ENCODE measurements around the gene HSFX4.
"Not testable (repeated sequence)": the region's sequence is repeated elsewhere in the genome, so short reads cannot be mapped to it uniquely, and the experiment has no call there.

The HSFX4 gene

DNA sequence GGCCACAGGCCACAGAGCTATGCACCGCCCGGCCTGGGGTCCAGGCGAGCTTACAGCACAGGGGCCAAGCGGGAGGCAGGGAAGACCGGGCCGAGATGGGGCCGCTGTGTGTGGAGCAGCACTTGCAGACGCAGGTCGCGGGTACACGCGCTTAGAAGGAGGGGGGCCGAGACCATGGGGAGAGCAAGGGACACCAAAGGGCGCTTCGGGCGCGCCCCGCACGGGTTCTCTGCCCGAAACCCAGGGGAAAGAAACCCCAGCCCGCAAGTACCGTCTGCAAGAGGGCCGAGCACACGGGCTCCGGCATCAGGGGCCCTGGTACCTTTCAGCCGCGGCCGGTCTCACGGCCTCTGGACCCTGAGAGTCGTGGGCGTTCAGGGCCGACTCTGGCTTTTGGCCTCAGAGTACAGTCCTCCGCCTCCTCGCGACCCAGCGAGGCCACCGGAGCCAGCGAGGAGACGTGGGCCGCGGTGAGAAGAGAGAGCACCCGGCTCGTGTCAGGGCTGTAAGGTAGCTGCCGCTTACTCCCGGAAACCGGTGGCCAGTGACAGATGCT, 8.6 kb downstream of the HSFX4 start:
- peak; percentile 1 for DNase-seq (ENCODE audit: low spot score)

DNA sequence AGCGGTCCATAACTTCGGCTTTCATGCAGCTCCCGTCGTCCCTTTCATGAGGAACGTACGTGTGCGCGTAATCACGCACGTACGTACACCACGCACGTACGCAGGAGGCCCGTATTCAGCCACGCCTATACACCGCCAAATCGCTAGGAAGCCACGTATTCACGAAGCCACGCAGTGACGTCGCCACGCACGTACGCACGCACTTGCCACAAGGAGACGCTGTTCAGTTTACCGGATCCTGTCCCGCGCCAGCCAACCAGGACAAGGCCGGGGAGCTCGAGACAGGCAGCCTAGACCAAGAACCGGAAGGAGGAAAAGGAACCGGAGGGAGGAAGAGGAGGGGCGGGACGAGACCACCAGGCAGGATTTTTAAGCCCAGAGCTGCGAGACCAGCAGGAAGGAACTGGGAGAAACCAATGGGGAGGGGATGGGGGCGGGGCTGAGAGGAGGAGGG, 9.1 kb downstream of the HSFX4 start, which contains the start of gene EOLA2:
Gene EOLA2 (minus strand): TSS at position 65 of the 454 bp plus-strand sequence. CDS start 4,617 bp downstream, outside the sequence.
- peak; percentile 96 for DNase-seq (ENCODE audit: low spot score)

DNA sequence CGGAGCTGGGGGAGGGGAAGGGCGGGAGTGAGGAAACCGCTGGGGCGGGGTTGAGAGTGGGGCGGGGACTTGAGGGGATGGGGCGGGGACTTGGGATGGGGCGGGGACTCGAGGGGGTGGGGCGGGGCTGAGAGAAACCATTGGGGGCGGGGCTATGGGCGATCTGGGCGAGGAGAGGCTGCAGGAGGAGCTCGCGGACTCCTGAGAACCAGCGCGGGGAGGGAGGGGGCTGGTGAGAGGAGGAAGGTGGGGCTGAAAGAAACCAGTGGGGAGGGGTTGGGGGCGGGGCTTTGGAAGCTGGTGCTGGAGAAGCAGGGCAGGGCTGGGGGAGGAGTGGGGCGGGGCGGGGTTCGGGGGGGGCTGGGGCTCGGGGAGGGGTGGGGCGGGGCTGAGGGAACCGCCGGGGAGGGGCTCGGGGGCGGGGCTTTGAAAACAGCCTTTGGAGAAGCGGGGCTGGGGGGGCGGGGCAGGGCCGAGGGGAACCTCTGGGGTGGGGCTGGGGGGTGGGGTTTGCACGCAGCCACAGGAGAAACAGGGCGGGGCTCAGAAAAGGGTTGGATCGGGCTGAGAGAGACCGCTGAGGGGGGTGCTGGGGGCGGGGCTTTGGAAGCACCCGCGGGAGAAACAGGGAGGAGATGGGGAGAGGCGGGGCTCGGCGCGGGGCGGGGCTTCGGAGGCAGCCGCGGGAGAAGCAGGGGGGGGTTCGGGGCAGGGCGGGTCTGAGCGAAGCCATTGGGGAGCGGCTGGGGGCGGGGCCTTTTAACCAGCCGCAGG, 9.7 kb downstream of the HSFX4 start:
- DNase-seq (ENCODE audit: low spot score) = peak; percentile 90

DNA sequence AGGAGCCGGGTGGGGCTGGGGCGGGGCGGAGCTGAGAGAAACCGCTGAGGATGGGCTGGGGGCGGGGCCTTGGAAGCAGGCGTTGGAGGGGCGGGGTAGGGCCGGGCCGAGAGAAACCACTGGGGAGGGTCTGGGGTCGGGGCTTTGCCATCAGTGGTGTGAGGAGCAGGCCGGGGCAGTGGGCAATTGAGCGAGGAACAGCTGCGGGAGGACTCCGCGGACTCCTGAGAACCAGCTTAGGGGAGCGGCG, 10.2 kb downstream of the HSFX4 start:
- DNase-seq (ENCODE audit: low spot score) = no peak

DNA sequence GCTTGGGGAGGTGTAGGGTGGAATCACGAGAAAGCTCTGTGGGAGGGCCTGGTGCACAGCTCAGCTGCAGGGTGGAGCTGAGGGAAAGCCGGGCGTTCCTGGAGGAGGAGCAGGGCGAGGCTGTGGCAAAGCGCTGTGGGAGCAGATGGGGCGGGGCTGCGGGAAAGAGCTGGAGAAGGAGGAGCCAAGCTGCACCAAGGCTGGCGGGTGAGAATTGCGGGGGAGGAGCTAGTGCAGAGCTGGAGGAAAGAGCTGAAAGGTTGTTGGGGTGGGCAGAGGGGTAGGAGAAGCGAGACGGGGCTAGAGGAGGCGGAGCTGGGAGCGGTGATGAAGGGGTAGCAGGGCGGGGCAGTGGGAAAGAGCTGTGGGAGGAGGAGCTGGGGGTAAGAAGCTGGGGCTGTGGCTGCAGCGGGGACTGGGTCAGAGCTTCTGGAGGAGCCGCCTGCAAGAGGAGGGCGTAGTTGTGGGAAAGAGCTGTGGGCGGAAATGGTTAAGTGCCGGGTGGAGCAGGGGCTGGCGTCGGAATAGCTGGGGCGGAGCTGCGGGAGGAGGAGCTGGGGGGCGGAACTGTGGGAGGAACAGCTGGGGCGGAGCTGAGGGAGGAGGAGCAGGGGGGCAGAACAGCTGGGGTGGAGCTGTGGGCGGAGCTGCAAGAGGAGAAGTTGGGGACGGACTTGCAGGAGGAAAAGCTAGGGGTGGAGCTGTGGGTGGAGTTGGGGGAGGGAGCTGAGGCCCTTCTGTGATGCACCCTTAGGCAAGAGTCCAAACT, 10.7 kb downstream of the HSFX4 start:
- peak; percentile 94 for DNase-seq (ENCODE audit: low spot score)

DNA sequence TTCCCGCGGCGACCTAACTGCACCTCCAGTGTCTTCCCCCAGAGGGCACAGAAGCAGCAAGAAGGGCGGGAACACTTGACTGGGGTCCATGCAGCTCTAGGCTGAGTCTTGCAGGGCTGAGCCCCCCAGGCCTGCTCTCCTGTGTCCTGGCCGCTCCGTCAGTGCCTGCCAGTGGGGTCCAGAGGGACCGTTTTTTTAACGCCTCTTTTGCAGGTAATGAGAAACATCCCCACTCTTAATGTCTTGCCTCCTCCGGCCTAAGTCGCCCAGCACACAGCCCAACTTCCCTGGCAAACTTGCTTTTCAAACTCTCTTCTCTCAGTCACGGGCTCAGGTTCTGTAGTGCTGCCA, 11.3 kb downstream of the HSFX4 start:
- DNase-seq (ENCODE audit: low spot score) = not testable (repeated sequence)

DNA sequence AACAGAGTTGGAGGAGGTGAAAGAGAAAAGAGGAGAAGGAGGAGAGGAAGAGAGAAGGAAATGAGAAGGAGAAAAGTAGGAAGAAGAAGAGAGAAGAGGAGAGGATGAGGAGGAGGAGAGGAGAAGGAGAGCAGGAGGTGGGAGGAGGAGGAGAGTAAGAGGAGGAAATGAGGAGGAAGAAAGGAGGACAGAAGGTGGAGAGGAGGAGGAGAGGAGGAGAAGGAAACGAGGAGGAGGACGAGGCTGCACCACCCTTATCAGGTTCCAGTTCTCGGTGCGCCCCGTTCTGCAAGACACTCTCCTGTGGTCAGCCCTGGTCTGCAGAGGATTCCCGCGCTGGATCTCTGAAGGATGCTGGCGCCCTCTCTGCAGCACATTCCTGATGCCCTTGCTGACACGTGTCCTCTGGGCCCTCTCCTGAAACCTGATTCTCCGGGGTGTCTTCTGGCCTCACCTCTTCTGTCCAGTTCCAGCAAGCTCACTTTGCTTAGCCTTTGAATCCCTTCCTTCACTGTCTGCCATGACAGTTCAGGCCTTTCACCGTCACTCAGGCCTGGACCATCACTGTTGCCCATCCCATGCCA, 15.8 kb downstream of the HSFX4 start:
- DNase-seq (ENCODE audit: low spot score) = not testable (repeated sequence)

DNA sequence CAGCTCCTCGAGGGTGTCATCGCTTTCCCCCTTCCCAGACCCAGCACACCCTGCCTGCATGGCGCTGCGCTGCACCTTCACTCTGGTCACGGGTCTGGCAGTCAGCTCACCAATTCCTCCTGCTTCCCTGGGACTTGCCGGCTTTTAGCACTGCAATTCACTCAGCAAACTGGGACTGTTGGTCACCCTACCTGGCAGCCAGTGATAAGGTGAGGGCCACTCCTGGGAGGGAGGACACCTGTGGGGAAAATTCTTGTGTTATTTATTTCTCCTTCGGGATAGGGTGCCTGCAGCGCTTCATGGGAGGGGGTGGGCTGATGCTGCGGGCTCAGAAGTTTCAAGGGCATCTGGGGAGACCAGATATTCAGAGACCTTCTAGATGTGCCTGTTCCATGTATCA, 16.4 kb downstream of the HSFX4 start:
- not testable (repeated sequence) for DNase-seq (ENCODE audit: low spot score)

DNA sequence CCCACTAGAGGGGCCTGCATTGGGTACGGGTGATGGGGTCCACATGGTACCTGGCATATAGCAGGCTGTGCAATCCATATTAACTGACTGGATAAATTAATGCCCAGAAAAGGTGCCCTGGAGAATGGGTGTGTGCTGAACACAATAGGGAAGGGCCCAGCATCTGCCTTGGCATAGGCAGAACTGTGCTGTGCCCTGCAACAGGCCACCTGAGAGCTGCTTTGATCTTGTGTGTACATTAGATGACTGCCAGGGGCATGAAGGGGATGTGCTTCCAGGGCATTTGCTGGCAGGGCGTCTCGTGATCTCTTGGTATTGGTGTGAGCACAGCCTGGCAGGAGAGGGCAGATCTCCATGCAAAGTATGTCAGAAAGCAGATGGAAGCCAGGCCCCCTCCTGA, 17.6 kb downstream of the HSFX4 start:
- not testable (repeated sequence) for DNase-seq (ENCODE audit: low spot score)

DNA sequence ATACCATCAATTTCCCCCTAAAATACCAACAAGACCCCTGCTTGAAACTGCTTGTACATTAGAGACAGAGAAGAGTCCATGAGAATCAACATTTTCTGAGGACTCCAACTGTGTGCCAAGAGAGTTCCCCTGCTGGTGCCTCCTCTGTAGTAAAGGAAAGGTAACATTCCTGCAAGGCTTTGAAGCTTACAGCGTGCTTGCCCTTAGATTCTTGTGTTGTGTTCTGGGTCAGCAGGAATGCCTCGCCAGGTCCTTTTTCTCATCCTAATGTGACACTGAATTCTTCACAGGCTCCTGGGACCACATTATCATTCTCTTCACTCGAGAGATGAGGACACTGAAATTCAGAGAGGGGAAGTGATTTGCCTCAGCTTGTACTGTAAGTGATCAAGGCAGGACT, 18.6 kb downstream of the HSFX4 start:
- DNase-seq (ENCODE audit: low spot score) = no peak

DNA sequence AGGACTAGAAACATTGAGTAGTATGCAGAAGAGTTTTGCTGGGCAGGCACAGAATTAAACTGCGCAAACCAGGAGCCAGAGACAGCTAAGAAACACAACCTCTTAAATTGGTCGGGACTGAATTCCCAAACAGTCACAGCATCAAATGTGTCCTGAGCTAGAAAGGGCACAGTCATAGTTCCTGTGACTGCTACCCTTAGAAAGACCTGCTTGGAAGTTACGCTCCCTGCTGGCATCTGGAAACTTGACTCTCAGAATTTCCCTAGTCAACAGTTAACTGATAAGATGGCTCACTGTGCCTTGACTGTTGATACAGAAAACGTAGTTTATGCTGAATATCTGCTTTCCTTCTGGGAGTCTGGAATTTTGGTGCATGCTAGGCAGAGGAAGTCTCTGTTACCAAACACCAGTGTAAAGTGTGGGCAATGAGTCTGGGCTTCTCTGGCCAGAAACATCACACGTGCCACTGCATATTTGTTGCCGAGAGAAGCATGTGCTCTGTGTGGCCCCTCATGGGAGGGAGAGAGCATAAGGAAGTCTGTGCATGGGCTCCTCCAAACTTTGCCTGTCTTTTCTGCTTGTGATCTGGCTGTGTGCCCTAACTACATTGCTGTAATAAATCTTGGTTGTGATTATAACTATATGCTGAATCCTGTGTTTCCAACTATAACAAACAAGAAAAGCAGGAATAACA, 20.5 kb downstream of the HSFX4 start:
- DNase-seq (ENCODE audit: low spot score) = no peak

DNA sequence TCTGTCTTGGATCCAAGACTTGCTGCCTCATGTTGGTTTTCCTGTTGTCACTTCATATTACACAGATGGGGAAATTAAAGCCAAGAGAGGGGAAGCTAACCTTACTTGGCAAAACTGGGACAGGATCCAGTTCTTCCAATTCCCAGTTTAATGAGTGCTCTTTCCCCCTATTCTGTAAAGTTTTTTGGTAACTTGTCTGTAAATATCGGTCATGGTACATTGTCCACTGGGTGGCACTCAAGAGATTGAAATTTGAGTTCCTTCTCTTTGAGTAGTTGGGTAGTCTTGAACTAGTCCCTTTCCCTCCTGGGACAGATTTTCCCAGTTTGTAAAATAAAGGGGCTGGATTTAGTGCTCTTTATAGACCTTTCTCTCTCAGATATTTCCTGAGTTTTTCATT, 21.3 kb downstream of the HSFX4 start:
- peak; percentile 20 for DNase-seq (ENCODE audit: low spot score)

DNA sequence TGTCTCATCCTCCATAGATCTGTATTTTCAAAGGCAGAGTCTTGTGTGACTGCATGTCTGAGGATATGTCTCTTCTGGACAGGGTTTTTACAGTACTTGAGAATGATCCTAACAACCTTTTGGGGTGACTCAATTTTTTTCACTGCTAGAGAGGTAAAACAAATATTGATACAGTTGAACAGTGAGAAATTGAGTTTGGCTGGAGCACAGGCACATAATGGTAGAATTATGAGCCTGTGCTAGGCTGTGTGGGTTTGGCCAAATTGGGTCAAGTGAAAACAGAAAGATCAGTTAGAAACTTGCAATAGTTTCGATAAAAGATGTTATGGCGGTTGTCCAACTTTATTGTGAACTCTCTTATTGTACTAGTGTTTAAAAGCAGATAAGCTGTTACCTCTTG, 32.2 kb downstream of the HSFX4 start:
- no peak for DNase-seq (ENCODE audit: low spot score)

DNA sequence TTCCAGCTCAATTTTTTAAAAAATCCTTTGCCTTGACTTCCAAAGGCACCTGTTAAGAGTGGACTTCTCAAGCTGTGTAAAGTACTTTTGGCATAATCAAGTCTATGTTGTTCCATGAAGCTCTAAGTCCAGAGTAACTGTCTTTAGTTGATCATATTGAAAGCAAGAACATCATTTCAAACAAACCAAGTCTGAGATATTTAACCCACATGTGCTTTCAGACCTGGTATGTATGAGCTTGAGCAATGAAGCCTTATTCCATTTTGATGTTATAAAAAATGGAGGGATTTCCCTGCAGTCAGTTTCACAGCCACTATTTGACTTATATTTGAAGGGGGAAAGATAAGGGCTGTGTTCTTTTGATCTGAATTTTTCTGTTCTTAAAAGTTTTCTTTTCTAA, 32.6 kb downstream of the HSFX4 start:
- DNase-seq (ENCODE audit: low spot score) = no peak

DNA sequence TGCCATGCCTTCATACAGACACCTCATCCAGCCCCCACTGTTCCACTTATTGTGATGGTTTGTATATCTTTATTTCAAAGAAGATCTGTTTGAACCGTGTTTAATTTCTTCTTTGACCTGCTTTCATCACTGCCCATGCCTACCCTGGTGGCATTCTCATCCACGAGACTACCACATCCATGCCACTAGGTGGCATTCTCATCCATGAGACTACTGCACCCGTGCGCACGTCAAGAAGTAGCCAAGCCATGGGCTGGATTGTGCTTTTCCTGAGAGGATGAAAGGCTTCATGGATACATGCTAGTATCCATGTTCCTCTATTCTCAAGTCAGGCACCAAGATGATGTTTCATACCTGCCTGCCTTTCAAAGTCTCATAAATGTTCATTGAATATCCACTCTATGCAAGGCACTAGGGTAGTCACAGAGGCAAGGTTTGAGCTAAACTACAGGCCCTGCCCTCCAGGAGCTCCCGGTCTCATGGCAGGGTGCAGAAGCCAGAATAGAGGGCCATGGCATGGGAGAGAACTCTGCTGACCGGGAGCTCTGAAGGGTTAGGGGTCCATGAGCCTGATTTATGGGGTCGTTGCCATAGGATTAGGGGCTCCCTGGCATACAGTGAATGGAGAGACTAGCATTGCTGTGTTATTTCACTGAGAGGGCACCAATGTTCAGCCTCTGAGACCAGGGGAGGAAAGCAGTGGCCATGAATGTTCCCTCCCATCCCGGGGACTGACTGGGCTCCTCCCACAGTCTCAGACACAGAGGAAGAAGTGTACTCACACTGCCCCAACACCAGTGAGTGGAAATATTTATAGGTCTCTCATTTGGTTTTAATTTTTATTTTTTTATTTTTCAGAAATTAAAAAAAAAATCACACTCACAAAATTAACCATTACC, 33.7 kb downstream of the HSFX4 start:
- peak; percentile 74 for DNase-seq (ENCODE audit: low spot score)

DNA sequence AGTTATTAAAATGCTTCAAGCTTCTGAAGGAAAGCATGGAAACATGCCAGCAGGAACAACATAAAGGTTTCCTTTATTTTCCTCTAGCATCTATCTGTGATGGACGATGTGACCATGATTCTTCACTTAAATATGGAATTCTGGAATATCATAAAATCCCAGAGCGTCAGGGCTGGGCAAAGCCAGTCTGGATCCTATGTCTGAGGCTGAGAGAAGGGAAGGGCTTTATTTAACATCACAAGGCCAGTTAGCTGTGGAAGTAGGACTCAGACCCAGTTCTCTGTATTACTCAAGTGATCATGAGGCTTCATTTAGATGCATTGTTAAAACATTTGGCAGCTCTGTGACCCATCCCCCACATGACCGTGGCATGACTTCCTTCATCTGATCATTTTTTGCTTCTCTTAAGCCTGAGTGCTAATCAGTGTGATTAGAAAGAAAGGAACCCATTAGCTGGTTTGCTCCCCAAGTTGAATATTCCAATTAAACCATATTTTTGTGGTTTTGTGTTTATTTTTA, 49.8 kb downstream of the HSFX4 start:
- peak; percentile 1 for DNase-seq (ENCODE audit: low spot score)

All from pons (tissue), 1 donor.